DMS53 treated with DMSO at 0.1 percent for 48 hours (cell line): ENCODE results near the gene CYREN.
A peak's percentile ranks its signal among the peaks of the same experiment; 100 is the strongest.
"Not testable (repeated sequence)": the region's sequence is repeated elsewhere in the genome, so short reads cannot be mapped to it uniquely, and the experiment has no call there.

Source experiments
- DNase-seq: peaks from one replicate; lab custom pipeline; 2025; ENCODE audit not compliant: unreplicated experiment; lab: John Stamatoyannopoulos, UW

CYREN gene

GRCh38 chr7:135160858-135161653 is 9.5 kb downstream of the CYREN start:
- DNase-seq: no peak

- peak; percentile 37 for DNase-seq
These were observed 10.2 kb downstream of the CYREN start for GRCh38 chr7:135160098-135160857.

- no peak for DNase-seq
These were observed 11.0 kb downstream of the CYREN start for GRCh38 chr7:135159359-135160085.

- DNase-seq: no peak
These were observed 11.6 kb downstream of the CYREN start for GRCh38 chr7:135158874-135159273.

- DNase-seq: no peak
These were observed 12.3 kb downstream of the CYREN start for GRCh38 chr7:135158141-135158655.

GRCh38 chr7:135156290-135156689 is 14.2 kb downstream of the CYREN start:
- DNase-seq: no peak

- DNase-seq: no peak
These were observed 15.8 kb downstream of the CYREN start for GRCh38 chr7:135154734-135155133.

- DNase-seq: no peak
These were observed 18.1 kb downstream of the CYREN start for GRCh38 chr7:135152442-135152841.

- DNase-seq: no peak
These were observed 19.0 kb downstream of the CYREN start for GRCh38 chr7:135151533-135151932.

GRCh38 chr7:135151132-135151531 is 19.4 kb downstream of the CYREN start:
- no peak for DNase-seq

GRCh38 chr7:135150072-135150782 is 20.3 kb downstream of the CYREN start:
- no peak for DNase-seq

GRCh38 chr7:135147899-135148721 is 22.4 kb downstream of the CYREN start, which contains the start of gene TMEM140:
TMEM140 (plus strand) TSS chr7:135148072; CDS start chr7:135164442, 16,370 bp downstream.
- DNase-seq: peak; percentile 59

- no peak for DNase-seq
These were observed 23.1 kb downstream of the CYREN start for GRCh38 chr7:135147341-135147898.

GRCh38 chr7:135143885-135144668 is 26.4 kb downstream of the CYREN start:
- no peak for DNase-seq

- no peak for DNase-seq
These were observed 40.9 kb downstream of the CYREN start for GRCh38 chr7:135129579-135129978.

GRCh38 chr7:135128931-135129330 is 41.6 kb downstream of the CYREN start:
- no peak for DNase-seq

- not testable (repeated sequence) for DNase-seq
These were observed 45.9 kb downstream of the CYREN start for GRCh38 chr7:135124631-135125030.

GRCh38 chr7:135121868-135122267 is 48.6 kb downstream of the CYREN start:
- DNase-seq: no peak

- DNase-seq: no peak
These were observed 53.4 kb downstream of the CYREN start for GRCh38 chr7:135117096-135117495.
